Neural cell (in vitro differentiated cells): ENCODE results near the gene ANGPT4. TPM values are rescaled to one million over a fixed set of nuclear protein-coding genes. Genes with fewer than 3 reads are reported as not detected.

Source experiments
- H2AFZ ChIP-seq: fragments of 200-600, 300-800 bp; sonication (generic), shearing (Covaris generic); 2 replicates; pipeline ENCODE4 v1.6.0; 2014; ENCODE audit warnings: low read depth, mild to moderate bottlenecking, antibody characterized with exemption, low read length, moderate library complexity
- H3F3A ChIP-seq: fragments of 200-600 bp; shearing (Covaris generic); 2 replicates; pipeline ENCODE4 v1.6.1; 2016; ENCODE audit warnings: mild to moderate bottlenecking, moderate library complexity, mixed read lengths, antibody characterized with exemption, low read length; ENCODE audit not compliant: insufficient read depth, poor library complexity, severe bottlenecking
- H3K27ac ChIP-seq: fragments of 200-600, 300-800 bp; sonication (generic), shearing (Covaris generic); 2 replicates; pipeline ENCODE4 v1.5.1; 2014; ENCODE audit warnings: mild to moderate bottlenecking, low read length, moderate library complexity
- H3K27me3 ChIP-seq: fragments of 300-800, 200-600 bp; sonication (generic), shearing (Covaris generic); 2 replicates; pipeline ENCODE4 v1.6.0; 2014; ENCODE audit warnings: mild to moderate bottlenecking, low read depth, low read length, moderate library complexity; ENCODE audit not compliant: insufficient read depth
- H3K36me3 ChIP-seq: fragments of 300-800, 200-600 bp; sonication (generic), shearing (Covaris generic); 2 replicates; pipeline ENCODE4 v1.5.1; 2014; ENCODE audit warnings: mild to moderate bottlenecking, antibody characterized with exemption, low read length, moderate library complexity; ENCODE audit not compliant: insufficient read depth
- H3K4me2 ChIP-seq: fragments of 300-800, 200-600 bp; sonication (generic), shearing (Covaris generic); 2 replicates; pipeline ENCODE4 v1.6.0; 2014; ENCODE audit warnings: mild to moderate bottlenecking, low read length
- H3K4me3 ChIP-seq: fragments of 300-800, 200-600 bp; sonication (generic), shearing (Covaris generic); 2 replicates; pipeline ENCODE4 v1.5.1; 2014; ENCODE audit warnings: mild to moderate bottlenecking, low read length, moderate library complexity
- H3K79me2 ChIP-seq: fragments of 200-600 bp; shearing (Covaris generic); replicated peaks from 2 replicates; pipeline ENCODE4 v1.6.0; 2014; ENCODE audit warnings: mild to moderate bottlenecking, low read length, moderate library complexity; ENCODE audit not compliant: insufficient read depth
- H3K9ac ChIP-seq: fragments of 300-800, 200-600 bp; sonication (generic), shearing (Covaris generic); 2 replicates; pipeline ENCODE4 v1.6.1; 2016; ENCODE audit warnings: mild to moderate bottlenecking, low read length, mixed read lengths
- H3K9me2 ChIP-seq: fragments of 200-600 bp; shearing (Covaris generic); 2 replicates; pipeline ENCODE4 v1.6.1; 2016; ENCODE audit warnings: mild to moderate bottlenecking, low read length, mixed read lengths; ENCODE audit not compliant: insufficient read depth
- H3K9me3 ChIP-seq: fragments of 200-600, 300-800 bp; sonication (generic), shearing (Covaris generic); 2 replicates; pipeline ENCODE4 v1.6.1; 2016; ENCODE audit warnings: mild to moderate bottlenecking, mixed run types, low read length, moderate library complexity, mixed read lengths
- H4K20me1 ChIP-seq: fragments of 200-600 bp; shearing (Covaris generic); 2 replicates; pipeline ENCODE4 v1.6.1; 2016; ENCODE audit warnings: mild to moderate bottlenecking, mixed run types; ENCODE audit not compliant: insufficient read depth
- CTCF ChIP-seq: fragments of 450-650 bp; IDR thresholded peaks from 2 replicates; pipeline ENCODE4 v1.5.1; 2014; ENCODE audit warnings: antibody characterized with exemption, mild to moderate bottlenecking, moderate library complexity; ENCODE audit not compliant: poor library complexity, severe bottlenecking
- EP300 ChIP-seq: fragments of 450-650 bp; conservative IDR thresholded peaks from 2 replicates; pipeline ENCODE4 v1.6.1; 2014; ENCODE audit warnings: antibody characterized with exemption, mild to moderate bottlenecking, moderate library complexity; ENCODE audit not compliant: poor library complexity, severe bottlenecking
- EZH2 ChIP-seq: fragments of 200-600, 300-800 bp; shearing (Covaris generic), sonication (generic); IDR thresholded peaks from 2 replicates; pipeline ENCODE4 v1.6.1; 2014; ENCODE audit warnings: antibody characterized with exemption, low read length, borderline replicate concordance, mild to moderate bottlenecking; ENCODE audit not compliant: insufficient read depth, poor library complexity, severe bottlenecking
- MXI1 ChIP-seq: fragments of 450-650 bp; conservative IDR thresholded peaks from 2 replicates; pipeline ENCODE4 v1.6.1; 2014; ENCODE audit warnings: antibody characterized with exemption, mild to moderate bottlenecking; ENCODE audit not compliant: poor library complexity, severe bottlenecking
- POLR2AphosphoS5 ChIP-seq: IDR thresholded peaks from 2 replicates; pipeline ENCODE4 v1.6.1; 2012
- RAD21 ChIP-seq: fragments of 450-650 bp; conservative IDR thresholded peaks from 2 replicates; pipeline ENCODE4 v1.6.1; 2014; ENCODE audit warnings: antibody characterized with exemption, mild to moderate bottlenecking, moderate library complexity
- REST ChIP-seq: IDR thresholded peaks from 2 replicates; pipeline ENCODE4 v1.6.1; 2012; ENCODE audit warnings: borderline replicate concordance
- SMC3 ChIP-seq: fragments of 450-650 bp; conservative IDR thresholded peaks from 2 replicates; pipeline ENCODE4 v1.6.1; 2014; ENCODE audit warnings: antibody characterized with exemption, mild to moderate bottlenecking, moderate library complexity; ENCODE audit not compliant: poor library complexity
- TAF1 ChIP-seq: IDR thresholded peaks from 2 replicates; pipeline ENCODE4 v1.6.1; 2012; ENCODE audit warnings: low read depth
- polyA plus RNA-seq: library from polyadenylated mRNA; depleted of rRNA; stranded (reverse); fragments of >200 nt; gene quantifications from 2 replicates; pipeline ENCODE4 v1.2.3, GENCODE V29; 2014

ANGPT4 gene
- polyA plus RNA-seq, 1 donor from 2014 or later = not detected

GRCh38 chr20:911882-912600, 4.1 kb downstream of the ANGPT4 start:
- Histone ChIP-seq H4K20me1 (no peaks in the 10 kb centered on the region), H3K9me3 (no peaks in the 10 kb centered on the region), H3K9ac (no peak overlapping the region), H3K79me2 (no peaks in the 10 kb centered on the region), H3K9me2 (no peaks in the 10 kb centered on the region), H3K4me2 (no peak overlapping the region), H3K36me3 (no peaks in the 10 kb centered on the region), H3F3A (no peaks in the 10 kb centered on the region), H2AFZ (no peak overlapping the region), H3K27ac (no peak overlapping the region), H3K27me3 (no peaks in the 10 kb centered on the region), H3K4me3 (no peak overlapping the region)
- no peak for TF ChIP-seq SMC3

- no peaks in the 10 kb centered on the region for H3K79me2 ChIP-seq
- H3K27me3 ChIP-seq = no peaks in the 10 kb centered on the region
- no peaks in the 10 kb centered on the region for H3K9me2 ChIP-seq
- no peaks in the 10 kb centered on the region for H3K9me3 ChIP-seq
- TF ChIP-seq TAF1 = no peak
- no peak for TF ChIP-seq EP300
- no peak for TF ChIP-seq SMC3
- no peak for TF ChIP-seq MXI1
- no peak for TF ChIP-seq CTCF
- H3K36me3 ChIP-seq = no peaks in the 10 kb centered on the region
- H3K9ac ChIP-seq = no peak overlapping the region
- no peaks in the 10 kb centered on the region for H4K20me1 ChIP-seq
- H3K4me3 ChIP-seq = no peak overlapping the region
- no peak overlapping the region for H3K27ac ChIP-seq
- H2AFZ ChIP-seq = no peak overlapping the region
- no peaks in the 10 kb centered on the region for H3F3A ChIP-seq
- H3K4me2 ChIP-seq = no peak overlapping the region
Measured at GRCh38 chr20:910870-911770, 5.0 kb downstream of the ANGPT4 start.

GRCh38 chr20:910132-910869, 5.8 kb downstream of the ANGPT4 start:
- no peaks in the 10 kb centered on the region for H3K27me3 ChIP-seq
- no peaks in the 10 kb centered on the region for H3K79me2 ChIP-seq
- H3K27ac ChIP-seq = no peak overlapping the region
- no peak overlapping the region for H3K4me3 ChIP-seq
- H3F3A ChIP-seq = no peaks in the 10 kb centered on the region
- H3K9me3 ChIP-seq = no peaks in the 10 kb centered on the region
- H3K9me2 ChIP-seq = no peaks in the 10 kb centered on the region
- TF ChIP-seq SMC3 (no peak), EZH2 (no peak), POLR2AphosphoS5 (no peak), REST (no peak), RAD21 (no peak), TAF1 (no peak), MXI1 (no peak), CTCF (no peak), EP300 (no peak)
- no peaks in the 10 kb centered on the region for H3K36me3 ChIP-seq
- H3K9ac ChIP-seq = no peak overlapping the region
- no peak overlapping the region for H2AFZ ChIP-seq
- no peak overlapping the region for H3K4me2 ChIP-seq
- H4K20me1 ChIP-seq = no peaks in the 10 kb centered on the region
